DMS153 (cell line): ENCODE data around the gene ASPSCR1.
"Not testable (repeated sequence)": the region's sequence is repeated elsewhere in the genome, so short reads cannot be mapped to it uniquely, and the experiment has no call there.

Source experiments
- DNase-seq: peaks from one replicate; lab custom pipeline; 2025; lab: John Stamatoyannopoulos, UW

The ASPSCR1 gene

DNA sequence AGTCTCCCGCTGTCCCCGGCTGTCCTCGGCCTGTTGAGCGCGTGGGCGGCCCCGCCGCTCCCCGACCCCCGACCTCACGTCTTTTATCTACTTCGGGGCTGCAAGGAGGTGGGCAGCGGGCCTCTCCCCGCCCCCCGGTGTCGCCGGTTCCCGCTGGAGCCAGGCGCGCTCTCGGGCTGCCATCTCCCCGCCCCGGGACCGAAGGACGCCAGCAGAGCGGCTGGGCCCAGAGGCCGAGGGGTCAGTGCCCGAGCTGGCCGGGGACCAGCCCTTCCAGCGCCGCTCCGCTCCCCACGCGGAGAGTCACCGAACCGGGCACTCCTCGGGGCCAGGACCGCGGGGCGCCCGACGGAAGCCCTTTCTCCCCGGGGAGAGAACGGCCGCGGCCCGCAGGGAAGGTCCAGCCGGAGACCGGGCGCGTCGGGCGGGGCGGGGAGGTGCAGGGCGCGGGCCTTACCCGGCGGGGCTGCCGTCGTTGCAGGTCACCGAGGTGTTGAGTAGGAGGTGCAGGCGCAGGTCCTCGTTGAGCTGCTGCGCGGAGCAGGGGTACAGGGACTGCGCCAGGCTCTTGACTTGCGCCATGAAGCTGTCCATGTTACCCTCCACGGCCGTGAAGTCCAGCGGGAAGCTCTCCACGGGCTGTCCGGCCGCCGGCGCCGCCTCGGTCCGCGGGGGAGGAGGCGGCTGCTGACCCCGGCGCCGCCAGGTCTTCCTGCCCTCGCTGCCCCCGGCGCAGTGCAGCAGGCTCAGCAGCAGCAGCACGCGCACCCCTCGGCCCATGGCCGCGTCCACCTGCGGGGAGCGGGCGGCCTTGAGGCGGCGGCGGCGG lies 17.1 kb upstream of the ASPSCR1 start:
- DNase-seq = no peak

DNA sequence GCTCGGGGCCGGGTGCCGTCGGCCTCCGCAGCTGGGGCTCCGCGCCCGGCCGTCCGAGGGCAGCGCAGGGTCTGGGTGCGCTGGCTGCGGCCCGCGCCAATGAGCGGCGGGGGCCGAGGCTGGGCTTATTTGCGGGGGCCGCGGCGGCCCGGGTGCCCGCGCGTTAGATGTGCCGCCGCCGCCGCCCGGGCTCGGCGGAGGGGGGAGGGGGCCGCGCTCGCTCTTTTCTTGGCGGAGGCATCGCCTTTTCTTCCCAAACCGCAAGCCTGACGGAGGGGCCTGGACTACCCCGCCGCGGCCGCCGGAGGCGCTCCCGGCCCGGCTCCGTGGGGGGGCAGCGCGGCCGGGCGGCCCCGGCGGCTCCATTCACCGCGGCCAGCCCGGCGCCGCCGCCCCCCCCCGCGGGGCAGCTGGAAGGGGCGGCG lies 16.3 kb upstream of the ASPSCR1 start, which contains the start of gene NOTUM:
Gene NOTUM, minus strand, starts transcription at position 101 of the 425 bp plus-strand sequence. CDS start 278 bp downstream, outside the sequence.
- DNase-seq = no peak

DNA sequence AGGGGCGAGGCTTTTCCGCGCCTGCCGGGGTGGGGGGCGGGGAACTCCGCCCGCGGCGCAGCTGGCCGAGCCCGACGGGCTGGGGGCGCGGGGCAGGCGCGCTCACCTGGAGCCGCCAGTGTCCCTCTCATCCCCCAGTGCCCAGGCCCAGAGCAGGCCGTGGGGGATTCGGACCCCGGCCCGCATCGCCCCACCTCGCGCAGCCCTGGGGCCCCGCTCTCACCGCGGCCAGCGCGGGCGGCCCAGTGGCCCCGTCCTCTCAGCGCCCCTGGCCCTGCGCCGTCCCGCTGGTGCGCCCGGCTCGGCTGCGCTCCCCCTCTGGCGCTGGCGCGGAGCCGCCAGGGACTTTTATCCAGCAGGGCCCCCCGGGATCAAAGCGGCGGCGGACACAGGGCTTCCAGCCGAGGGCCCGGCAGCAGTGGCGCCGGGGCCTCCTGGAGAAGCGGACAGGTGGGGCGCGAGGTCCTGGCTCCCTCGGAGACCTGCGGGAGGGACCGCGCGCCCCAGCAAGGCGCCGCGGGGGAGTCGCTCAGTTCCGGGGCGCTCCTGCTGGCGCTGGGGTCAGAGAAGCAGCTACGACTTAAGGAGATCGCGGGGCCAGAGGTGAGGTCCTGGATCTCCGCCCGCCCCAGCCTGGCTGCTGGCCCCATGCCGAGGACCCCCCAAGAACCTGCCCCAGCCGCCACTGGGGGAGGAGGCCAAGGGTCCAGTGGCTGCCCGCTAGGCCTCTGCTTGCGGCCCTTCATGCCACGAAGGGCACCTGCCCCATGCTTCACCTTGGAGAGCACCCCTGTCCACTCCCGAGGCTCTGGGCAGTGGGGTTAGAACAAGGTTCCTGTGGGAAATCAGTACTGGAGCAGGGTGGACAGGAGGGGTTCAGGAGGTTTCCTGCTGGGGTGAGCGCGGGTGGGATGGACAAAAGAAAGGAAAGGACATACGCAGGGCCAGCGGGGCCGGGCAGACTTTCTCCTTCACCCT lies 15.6 kb upstream of the ASPSCR1 start:
- DNase-seq = no peak

DNA sequence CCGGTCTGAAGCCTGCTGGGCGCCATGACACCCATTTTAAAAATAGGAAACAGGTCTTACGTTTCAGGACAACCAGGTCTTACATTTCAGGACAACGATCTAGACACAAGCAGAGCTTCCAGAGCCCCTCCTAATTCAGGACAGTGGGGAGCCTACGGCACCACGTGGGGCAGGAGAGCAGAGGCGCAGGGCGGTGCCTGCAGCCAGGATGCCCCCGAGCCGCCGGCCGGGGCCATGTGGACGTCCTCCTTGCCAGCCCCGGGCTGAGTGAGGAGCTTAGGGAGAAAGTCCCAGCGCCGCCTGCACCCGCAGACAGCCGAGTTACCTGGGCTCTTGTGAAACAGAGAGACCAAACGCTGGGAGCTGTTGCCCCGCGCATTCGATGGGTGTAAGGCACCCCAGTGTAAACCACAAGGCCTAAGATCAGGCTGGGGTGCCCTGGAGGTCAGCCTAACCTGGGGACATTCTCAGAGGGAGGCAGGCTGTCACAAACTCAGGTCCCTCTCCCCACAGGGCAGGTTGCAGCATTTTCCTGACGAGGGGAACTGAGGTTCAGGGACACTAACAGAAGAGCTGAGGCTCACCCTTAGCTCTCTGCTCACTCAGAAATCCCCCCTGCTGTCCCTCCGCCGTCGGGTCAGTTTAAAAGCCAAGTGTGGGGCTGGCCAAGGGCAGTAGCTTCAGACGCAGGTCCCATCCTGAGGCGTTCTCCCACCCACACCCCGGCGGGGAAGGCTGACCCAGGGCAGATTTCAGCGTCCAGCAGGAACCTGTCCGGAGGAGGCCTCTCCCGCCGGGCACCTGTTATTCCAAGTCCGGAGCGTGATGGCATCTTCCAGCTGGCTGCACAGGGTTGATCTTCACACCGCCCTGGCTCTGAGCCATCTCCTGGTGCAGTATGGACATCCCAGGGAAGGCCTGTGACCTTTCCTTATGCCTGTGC lies 14.7 kb upstream of the ASPSCR1 start:
- no peak for DNase-seq

DNA sequence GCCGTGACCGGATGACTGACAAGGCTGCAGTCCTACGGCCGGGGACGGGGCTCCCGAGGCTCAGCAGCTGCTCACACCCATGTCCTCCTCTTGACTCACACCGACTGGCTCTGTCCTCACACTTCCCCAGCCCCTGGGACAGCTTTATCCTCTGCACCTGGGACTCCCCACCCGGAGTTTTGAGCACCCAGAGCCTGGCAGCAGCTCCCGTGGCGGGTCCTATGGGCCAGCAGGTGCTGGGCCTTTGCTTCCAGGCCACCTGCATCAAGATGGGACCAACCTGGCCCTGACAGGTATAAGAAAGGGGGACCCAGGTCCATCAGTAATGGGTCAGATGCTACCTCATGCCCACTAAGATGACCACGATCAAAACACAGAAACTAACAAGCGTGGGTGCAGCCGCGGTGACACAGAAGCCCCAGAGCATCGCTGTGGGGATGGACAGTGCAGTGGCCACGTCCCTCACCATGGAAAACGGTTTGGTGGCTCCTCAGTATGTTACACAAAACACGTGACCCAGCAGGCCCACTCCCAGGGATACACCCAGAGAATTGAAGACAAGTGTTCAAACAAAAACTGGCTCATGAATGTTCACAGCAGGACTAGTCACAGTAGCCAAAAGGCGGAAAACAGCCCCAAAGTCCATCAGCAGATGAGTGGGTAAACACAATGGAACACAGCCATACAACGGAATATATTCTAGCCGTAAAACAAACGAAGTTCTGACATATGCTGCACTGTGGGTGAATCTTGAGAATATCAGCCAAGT lies 13.2 kb upstream of the ASPSCR1 start:
- no peak for DNase-seq

DNA sequence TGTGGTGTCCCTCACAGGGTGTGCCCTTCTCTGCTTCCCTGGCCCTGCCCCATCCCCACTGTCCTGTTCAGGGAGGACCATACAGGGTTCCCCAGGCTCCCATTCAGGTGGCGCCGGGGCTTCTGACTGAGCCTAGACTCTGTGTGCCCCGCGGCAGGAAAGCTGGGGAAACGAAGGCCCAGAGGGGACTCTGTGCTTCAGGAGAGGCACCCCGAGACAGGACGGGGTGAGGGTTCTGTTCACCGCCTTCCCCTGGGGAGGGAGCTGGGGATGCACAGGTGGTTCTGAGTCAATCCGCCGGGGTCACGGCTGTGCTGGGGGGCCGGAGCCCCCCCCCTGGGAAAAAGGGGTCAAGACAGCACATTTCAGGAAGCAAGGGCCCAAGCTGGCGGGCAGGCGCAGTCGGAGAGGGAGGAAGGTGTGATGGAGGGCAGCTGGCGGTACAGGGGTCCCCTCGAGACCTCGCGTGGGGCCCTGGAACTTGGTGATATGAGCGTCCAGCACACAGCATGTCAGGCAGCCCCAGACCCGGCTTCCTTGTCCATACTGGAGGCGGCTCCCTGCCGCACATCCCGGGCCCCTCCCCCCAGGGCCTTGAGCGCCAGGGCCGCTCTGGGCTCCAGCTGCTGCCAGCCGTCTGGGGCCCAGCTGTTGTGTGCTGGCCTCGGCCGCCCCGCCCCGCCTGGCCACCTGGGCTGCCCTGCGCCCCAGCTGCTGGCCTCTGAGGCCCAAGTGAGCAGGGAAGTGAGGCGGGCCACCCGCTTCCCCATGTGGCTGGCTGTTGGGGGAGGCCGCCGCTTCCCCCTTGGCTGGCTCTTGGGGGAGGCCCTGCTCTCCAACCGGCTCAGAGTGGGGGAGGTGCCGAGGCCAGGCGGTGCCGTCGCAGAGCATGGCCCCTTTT lies 10.8 kb upstream of the ASPSCR1 start:
- DNase-seq = no peak

DNA sequence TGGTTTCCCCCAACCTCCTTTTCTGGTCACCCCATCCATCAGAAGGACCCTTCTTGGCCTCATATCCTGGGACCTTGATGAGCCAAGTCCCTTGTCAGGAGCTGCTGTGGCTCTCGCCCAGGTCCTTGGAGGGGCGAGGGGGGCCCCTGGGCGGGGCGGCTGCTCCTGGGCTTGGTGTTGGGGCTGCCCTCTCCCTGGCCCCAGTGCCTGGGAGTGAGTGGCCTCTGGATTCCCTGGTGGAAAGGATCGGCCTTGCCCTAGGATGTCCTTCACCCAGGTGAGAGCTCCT lies 10.2 kb upstream of the ASPSCR1 start:
- DNase-seq = no peak

DNA sequence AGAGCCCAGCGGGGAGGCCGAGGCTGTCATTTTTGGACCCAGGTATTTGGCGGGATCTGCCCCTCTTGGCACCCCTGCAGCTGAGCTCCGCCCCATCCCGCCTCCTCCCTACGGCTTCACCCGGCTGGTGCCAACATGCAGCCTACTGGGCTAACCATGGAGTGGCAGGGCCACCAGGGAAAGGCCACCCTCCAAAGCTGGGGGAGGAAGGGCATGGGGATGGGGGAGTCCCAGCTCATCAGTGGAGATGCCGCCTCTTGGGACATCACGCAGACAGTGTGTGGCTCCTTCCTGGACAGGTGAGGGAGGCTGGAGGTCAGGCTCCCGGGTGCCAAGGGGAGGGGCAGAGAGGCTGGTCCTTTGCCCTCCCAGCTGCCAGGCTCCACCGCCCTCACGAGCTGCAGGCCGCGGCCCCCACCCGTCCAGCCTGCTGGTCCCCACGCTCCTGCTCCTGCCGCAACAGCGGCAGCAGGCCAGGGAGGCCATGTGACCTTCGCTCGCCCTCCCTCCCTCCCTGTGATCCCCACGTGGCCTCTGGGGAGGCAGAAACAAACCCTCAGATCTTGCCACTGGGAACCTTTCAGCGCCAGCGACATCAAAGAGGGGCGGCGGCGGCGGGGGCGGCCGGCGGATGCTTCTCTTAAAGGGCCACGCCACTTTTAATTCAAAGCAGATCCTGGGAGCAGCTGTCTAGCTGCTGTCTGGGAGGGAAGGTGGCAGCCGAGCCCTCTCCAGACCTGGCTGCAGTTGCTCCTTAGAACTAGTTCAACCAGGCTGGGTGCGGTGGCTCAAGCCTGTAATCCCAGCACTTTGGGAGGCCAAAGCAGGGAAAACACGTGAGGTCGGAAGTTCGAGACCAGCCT lies 9.7 kb upstream of the ASPSCR1 start:
- peak; percentile 64 for DNase-seq

DNA sequence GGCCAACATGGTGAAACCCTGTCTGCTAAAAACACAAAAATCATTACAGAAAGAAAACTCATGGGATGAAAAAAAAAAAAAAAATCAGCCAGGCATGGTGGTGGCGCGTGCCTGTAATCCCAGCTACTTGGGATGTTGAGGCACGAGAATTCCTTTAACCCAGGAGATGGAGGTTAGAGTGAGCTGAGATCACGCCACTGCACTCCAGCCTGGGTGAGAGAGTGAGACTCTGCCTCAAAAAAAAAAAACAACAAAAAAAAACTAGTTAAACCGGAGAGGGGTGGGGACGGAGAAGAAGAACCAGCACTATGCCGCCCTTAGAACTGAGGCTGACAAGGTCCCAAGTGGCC lies 9.1 kb upstream of the ASPSCR1 start:
- DNase-seq = no peak

DNA sequence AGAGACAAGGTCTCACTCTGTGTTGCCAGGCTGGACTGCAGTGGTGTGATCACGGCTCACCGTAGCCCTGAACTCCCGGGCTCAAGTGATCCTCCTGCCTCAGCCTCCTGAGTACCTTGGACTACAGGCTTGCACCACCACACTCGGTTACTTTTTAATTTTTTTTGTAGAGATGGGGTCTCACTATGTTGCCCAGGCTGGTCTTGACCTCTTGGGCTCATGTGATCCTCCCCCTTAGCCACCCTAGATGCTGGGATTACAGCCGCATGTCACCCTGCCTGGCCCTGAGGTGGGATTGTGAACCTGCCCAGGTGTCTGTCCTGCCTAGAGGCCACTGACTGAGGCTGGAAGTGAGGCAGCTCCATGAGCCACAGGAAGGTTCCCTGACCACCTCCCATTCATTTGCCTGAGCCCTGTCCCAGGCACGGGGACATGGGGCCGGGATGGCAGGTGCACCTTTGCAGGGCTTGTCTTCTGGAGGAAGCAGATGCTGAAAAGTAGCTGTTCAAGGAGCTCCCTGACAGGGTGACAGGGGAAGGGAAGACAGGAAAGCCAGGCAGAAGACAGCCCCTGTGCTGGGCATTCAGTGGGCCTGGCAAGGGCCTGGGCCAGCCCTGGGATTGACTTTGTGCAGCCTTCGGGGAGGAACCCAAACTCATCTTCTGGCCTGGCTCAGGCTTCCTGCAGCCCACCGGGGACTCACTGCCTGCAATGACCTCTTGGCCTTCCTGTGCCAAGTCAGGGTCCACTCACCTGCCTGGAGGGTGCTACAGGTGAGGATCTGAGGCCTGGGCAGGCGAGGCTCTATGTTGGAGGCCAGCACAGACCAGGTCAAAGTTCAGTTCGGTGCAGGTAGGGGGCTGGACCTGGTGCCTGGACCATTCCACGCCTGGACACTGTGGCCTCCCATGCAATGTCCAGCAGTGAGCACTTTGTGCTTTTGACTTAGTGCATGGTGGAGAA lies 8.3 kb upstream of the ASPSCR1 start:
- no peak for DNase-seq

DNA sequence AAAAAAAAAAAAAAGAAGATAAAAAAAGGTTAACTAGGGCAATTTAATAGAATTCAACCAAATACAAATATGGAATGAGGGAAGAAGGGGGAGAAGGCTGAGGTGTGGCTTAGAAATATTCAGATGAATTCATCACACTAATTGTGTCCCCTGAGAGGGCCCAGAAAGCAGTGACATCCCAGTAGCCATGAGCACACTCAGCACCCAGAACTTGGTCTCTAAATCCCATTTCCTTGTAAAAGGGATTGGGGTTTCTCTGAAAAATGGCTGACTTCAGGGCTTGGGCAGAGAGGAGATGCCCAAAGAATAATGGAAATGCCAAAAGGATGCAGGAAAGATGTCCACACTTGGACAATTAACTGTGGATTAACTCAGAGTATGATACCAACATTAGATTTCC lies 4.0 kb upstream of the ASPSCR1 start:
- no peak for DNase-seq

DNA sequence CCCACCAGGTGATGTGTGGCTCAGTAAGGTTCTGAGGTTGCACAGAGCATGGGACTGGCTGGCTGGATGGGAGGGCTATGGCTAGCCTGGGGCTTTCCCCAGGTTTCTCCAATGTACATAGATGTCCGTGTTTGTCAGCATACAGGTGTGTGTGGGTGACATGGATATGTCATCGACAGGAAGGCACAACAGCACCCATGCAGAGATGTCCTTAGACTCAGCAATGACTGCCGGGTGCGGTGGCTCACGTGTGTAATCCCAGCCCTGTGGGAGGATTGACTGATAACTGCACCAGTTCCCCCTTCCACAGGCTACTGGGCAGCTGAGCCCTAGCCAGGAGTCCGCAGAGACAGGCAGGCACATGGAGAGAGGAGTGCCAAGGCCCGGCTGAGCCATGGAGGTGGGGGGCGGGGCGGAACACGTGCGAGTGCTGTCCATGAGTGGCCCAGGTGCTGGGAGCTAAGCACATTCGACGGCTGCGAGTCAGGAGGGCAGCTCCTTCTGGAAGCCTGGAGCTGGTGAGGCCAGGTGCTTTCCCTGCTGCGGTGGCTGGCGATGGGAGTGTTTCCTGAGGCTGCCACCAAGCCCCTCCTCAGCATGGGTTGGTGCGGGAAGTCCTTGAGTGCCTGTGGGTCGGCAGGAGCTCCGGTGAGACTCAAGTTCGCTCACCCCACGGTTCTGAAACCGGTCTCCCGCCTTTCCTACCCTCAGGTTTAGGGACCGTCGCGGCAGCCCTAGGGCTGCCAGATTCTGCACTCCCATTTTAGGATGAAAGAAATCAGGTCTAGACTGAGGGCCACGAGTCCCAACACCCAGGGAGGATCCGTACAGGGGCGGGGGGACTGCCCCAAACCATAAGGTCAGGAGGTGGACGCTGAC lies 858 bp upstream of the ASPSCR1 start:
- peak; percentile 51 for DNase-seq

DNA sequence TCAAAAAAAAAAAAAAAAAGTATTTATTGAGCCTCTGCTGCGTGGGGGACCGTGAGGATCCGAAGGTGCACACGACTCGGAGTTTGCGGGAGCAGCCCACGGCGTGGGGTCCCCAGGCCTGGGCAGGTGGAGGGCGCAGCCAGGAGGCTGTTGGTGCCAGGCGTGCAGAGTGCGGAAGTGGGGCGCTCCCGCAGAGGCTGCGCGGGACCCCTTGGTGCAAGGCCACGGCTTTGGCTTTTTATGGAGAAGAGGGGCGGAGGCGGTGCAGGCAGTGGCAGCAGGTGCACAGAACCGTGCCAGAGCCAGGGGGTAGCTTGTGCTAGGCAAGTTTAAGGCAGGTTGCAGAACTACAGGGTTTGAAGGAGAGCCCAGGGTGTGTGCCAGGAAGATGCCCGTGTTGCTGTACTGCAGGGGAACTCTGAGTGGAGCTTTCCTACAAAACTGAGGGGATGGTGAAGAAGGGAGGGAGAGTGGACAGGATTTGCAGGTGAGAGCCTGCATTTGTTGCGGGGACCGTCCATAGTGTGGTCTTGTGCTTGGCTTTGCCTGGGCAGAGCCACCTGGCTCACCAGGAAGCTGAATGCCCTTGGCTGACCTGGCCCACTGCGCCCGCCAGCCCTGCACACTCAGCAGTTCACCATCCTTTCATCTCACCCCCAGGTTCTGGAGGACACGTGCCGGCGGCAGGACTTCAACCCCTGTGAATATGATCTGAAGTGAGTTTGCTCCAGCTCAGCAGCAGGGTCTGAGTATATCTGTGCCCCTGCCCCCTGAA lies 1.3 kb downstream of the ASPSCR1 start:
- DNase-seq = no peak

DNA sequence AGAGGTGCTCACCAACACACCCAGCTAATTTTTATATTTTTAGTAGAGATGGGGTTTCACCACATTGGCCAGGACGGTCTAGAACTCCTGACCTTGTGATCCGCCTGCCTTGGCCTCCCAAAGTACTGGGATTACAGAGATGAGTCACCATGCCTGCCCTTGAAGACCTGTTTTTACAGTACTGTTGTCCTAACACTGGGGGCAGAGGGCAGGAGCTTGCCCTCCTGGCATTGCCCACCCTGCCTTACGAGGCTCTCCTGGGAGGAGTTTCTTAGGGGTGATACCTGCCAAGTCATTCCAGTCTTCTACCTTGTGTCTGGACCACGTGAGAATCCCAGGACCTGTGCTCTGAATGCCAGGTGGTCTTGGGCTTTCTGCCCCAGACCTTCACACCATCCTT lies 2.7 kb downstream of the ASPSCR1 start:
- no peak for DNase-seq

DNA sequence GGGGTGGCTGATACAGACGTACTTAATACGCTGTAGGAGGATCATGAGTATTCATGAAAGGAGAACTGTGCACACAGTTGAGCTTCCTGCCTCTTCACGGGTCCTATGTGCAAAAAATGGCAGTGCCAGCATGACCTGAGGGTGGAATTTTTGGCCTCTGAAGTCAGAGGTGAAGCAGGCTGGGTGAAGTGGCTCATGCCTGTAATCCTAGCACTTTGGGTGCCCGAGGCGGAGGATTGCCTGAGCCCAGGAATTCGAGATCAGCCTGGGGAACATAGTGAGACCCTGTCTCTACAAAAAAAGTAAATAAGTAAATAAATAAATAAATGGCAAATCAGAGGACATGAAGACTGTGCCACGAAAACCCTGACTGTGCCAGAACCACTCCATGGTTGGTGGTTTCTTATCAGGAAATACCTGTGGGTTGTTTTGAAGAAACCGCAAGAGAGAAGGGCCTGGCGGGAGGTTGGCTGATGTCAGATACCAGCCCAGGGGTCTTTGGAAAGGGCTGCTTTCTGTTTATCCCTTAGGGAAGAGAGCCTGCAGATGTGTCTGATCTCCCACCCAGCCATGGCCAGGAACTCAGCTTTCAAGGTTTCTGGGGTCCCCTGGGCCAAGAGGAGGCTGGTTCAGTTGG lies 3.4 kb downstream of the ASPSCR1 start:
- DNase-seq = no peak

DNA sequence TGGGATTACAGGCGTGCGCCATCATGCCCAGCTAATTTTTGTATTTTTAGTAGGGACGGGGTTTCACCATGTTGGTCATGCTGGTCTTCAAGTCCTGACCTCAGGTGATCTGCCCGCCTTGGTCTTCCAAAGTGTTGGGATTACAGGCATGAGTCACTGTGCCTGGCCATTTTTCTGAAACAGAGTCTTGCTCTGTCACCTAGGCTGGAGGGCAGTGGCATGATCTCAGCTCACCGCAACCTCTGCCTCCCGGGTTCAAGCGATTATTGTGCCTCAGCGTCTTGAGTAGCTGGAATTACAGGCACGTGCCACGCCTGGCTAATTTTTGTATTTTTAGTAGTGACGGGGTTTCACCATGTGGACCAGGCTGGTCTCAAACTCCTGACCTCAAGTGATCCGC lies 4.1 kb downstream of the ASPSCR1 start:
- DNase-seq = not testable (repeated sequence)
